Measurements from ENCODE around the gene TGFBRAP1. TPM values are rescaled to one million over a fixed set of nuclear protein-coding genes. Genes with fewer than 3 reads are reported as not detected.

Gene TGFBRAP1
- total RNA-seq, 2 donors from 2014 or later, result 19.9 to 38.0 TPM

DNA sequence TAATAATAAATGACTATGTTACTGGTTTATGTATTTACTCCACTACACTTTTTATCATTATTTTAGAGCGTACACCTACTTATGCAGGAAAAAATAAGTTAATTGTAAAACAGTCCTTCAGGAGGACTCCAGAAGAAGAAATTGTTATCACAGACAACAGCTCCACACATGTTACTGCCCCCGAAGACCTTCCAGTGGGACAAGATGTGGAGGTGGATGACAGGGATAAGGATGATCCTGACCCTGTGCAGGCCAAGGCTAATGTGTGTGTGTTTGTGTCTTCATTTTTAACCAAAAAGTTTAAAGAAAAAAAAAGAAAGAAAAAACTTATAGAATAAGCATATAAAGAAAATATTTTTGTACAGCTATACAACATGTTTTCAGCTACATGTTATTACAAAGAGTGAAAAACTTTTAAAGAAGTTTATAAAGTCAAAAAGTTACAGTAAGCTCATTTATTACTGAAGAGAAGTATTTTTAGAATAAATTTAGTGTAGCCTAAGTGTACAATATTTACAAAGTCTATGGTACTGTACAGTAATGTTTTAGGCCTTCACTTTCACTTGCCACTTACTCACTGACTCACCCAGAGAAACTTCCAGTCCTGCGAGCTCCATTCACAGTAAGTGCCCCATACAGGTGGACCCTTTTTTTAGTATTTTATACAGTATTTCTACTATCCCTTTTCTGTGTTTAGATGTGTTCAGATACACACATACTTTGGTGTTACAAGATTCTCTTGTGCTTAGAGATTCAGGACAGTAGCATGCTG lies 7.5 kb downstream of the TGFBRAP1 start:
- Mint-ChIP-seq H3K9me3 (no peaks in the 10 kb centered on the region), H3K4me3 (no peak overlapping the region), H3K27ac (no peak overlapping the region), H3K36me3 (no peaks in the 10 kb centered on the region), H3K27me3 (no peaks in the 10 kb centered on the region), H3K4me1 (ENCODE audit: low read depth in 2 of 2) (peaks cover 20 to 26% of the 10 kb centered on the region in 2 donors)
- no peak for DNase-seq (ENCODE audit: low spot score)
- no peak for ATAC-seq

DNA sequence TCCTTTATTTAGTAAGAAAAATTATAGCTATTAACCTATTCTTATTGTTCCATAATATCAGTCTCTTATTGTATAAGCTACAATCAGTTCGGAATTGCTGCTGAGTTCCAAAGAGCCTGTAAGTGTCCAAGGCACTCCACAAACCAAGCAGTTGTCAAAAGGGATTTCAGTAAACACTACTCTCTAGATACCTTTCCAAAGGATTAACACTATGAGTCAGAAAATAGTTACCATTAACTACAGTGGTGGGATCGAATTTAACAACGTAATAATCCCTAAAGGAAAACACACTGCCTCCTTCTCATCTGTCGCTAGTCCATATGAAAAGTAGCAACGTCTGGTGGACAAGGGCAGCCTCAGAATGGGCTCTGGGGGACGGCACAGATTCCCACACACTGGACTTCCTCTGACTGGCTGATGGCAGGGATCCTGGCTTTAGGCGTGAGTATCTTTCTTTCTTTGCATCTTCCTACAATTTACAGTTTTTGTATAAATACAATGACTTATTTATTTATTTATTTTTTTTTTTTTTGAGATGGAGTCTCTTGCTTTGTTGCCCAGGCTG lies 8.8 kb downstream of the TGFBRAP1 start:
- Mint-ChIP-seq H3K4me3 (no peak overlapping the region), H3K36me3 (no peaks in the 10 kb centered on the region), H3K4me1 (ENCODE audit: low read depth in 2 of 2) (peaks cover 20 to 26% of the 10 kb centered on the region in 2 donors), H3K9me3 (no peaks in the 10 kb centered on the region), H3K27me3 (no peaks in the 10 kb centered on the region), H3K27ac (no peak overlapping the region)
- DNase-seq (ENCODE audit: low spot score) (no peak), ATAC-seq (no peak)

DNA sequence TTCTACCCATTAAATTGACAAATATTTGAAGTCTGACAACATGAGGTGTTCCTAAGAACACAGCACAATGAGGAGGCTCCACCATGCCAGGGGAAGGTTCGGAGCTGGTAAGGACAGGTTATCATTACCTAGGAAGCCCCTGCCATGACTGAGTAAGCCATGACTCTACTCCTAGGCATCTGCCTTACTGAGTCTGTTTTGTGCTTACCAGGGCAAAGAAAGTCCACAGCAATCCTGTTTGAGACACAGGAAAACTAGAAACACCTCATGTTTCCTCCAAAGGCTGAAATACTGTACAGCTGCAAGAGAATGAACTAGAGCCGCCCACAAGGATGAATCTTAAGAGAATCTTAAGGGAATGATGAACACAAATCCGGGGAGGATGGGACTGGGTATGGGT lies 11.6 kb downstream of the TGFBRAP1 start:
- Mint-ChIP-seq H3K4me1 (ENCODE audit: low read depth in 2 of 2) (peaks cover 16 to 21% of the 10 kb centered on the region in 2 donors), H3K4me3 (no peak overlapping the region), H3K27ac (no peak overlapping the region), H3K9me3 (no peaks in the 10 kb centered on the region), H3K27me3 (no peaks in the 10 kb centered on the region), H3K36me3 (no peaks in the 10 kb centered on the region)
- DNase-seq (ENCODE audit: low spot score) (no peak), ATAC-seq (no peak)

DNA sequence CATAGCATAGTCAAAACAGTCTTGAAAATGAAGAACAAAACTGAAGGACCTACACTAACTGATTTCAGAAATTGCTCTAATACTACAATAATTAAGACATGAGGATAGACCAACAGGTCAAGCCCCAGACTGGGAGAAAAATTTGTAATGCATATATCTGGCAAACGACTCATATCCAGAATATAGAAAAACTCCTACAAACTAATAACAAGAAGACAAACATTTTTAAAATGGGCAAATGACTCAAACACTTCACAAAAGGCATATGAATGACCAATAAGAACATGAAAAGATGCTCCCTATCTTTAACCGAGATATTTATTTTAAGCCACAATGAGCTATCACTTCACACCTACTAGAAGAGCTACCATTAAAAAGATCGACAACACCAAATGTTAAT lies 14.2 kb downstream of the TGFBRAP1 start:
- peak in 1 of 2 donors; percentile 69 for ATAC-seq

DNA sequence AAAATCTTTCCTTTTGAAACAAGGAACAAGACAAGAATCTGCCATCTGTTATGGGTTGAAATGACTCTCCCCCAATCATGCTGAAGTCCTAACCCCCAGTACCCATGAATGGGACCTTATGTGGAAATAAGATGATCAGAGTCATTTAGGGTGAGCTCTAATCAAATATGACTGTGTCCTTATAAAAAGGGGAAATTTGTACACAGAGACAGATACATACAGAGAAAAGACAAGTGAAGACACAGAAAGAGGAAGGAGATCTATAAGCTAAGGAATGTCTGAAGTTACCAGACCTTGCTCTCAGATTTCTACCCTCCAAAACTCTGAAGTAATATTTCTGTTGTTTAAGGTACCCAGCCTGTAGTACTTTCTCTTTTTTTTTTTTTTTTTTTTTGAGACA lies 15.7 kb downstream of the TGFBRAP1 start:
- Mint-ChIP-seq H3K27ac (no peak overlapping the region), H3K9me3 (no peaks in the 10 kb centered on the region), H3K4me3 (no peak overlapping the region), H3K27me3 (no peaks in the 10 kb centered on the region), H3K4me1 (ENCODE audit: low read depth in 2 of 2) (peaks cover 12 to 16% of the 10 kb centered on the region in 2 donors), H3K36me3 (no peaks in the 10 kb centered on the region)
- ATAC-seq (no peak), DNase-seq (ENCODE audit: low spot score) (no peak)

More for the DNA sequence above, 14.2 kb downstream of the TGFBRAP1 start:
- Mint-ChIP-seq H3K4me1 (ENCODE audit: low read depth in 2 of 2) (peaks cover 13 to 14% of the 10 kb centered on the region in 2 donors), H3K27ac (no peak overlapping the region), H3K9me3 (no peaks in the 10 kb centered on the region), H3K27me3 (no peaks in the 10 kb centered on the region), H3K4me3 (peak overlapping the region; percentile 1), H3K36me3 (no peaks in the 10 kb centered on the region)
- DNase-seq (ENCODE audit: low spot score), result no peak

DNA sequence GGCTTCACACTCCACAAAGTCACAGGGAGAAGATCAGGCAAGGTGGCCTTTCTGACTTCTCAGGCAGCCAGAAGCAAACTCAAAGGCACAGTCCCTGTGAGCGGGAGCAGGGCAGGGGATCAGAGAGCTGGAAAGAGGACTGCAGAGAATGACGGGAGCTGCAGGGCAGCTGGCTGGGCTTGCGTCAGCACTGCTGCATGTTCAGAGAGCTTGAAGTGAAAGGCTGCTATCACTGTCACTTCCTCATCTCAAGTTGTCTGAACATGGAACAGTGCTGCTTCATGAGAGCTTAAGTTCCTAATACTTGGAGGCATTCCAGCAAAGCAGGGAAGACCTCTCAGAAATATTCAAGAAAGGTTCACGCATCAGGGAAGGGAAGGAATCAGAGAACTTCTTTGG lies 20.4 kb downstream of the TGFBRAP1 start:
- Mint-ChIP-seq H3K27ac (no peak overlapping the region), H3K9me3 (no peaks in the 10 kb centered on the region), H3K4me3 (no peak overlapping the region), H3K36me3 (peaks cover 4% of the 10 kb centered on the region), H3K4me1 (ENCODE audit: low read depth in 2 of 2) (peaks cover 21 to 31% of the 10 kb centered on the region in 2 donors), H3K27me3 (no peaks in the 10 kb centered on the region)
- no peak for ATAC-seq
- DNase-seq (ENCODE audit: low spot score), result no peak

DNA sequence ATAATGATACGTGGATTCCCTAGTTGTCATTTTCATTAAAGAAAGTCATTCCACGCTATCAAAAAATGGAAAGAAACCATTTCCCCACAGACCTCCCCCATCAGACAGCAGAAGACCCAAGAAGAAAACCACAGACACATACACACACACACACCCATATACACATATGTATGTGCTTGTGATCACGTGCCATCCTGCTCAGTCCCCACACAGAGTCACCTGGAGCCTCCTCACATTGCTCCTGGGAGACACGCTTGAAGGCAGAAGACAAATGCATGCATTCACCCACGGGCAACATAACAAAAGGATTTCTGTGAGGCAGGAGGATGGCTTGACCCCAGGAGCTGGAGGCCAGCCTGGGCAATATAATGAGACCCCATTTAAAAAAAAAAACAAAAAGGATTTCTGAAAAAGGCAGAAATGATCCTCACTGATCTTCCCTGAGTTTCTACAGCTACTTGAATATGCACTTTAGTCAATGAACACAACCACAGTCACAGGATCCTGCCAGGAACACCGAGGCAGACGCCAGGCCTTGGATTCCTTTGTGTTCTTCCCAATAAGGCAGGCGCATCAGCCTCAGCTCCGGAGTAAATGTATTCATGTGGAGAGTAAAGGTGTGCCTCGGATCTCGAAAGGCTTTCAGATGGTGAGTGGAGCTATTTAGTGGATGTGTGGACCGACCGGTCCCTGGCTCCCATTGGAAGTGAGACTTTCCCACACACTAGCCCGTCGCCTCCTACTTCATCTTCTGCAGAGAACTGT lies 21.0 kb downstream of the TGFBRAP1 start:
- no peaks in the 10 kb centered on the region for H3K9me3 Mint-ChIP-seq
- H3K27me3 Mint-ChIP-seq, result no peaks in the 10 kb centered on the region
- no peak overlapping the region for H3K4me3 Mint-ChIP-seq
- H3K27ac Mint-ChIP-seq, result peak overlapping the region in 1 of 2 donors; percentile 62
- H3K4me1 Mint-ChIP-seq (ENCODE audit: low read depth in 2 of 2), result peaks cover 23 to 30% of the 10 kb centered on the region in 2 donors
- H3K36me3 Mint-ChIP-seq, result peaks cover 4% of the 10 kb centered on the region
- ATAC-seq, result no peak
- DNase-seq (ENCODE audit: low spot score), result no peak

DNA sequence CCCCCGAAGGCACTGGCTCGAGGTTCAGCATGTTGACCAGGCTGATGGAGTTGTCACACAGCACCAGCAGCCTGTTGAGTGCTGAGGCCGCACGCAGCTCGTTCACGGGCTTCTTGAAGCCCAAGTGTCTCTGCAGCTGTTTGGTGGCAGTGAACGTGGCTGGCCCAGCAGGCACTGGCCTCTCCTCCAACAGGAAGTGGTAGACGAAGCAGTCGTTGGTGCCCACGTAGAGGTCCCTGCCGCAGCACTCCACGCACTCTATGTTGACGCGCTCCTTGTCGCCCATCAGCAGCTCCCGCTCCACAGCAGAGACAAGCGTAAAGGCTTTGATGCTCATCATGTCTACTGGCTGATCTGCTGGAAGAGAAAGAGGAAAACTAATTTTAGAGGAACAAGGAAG lies 21.6 kb downstream of the TGFBRAP1 start:
- DNase-seq (ENCODE audit: low spot score) (no peak), ATAC-seq (no peak)
- peaks cover 4% of the 10 kb centered on the region for H3K36me3 Mint-ChIP-seq
- peak overlapping the region in 1 of 2 donors; percentile 62 for H3K27ac Mint-ChIP-seq
- H3K4me1 Mint-ChIP-seq (ENCODE audit: low read depth in 2 of 2), result peaks cover 28 to 34% of the 10 kb centered on the region in 2 donors
- no peak overlapping the region for H3K4me3 Mint-ChIP-seq
- H3K27me3 Mint-ChIP-seq, result no peaks in the 10 kb centered on the region
- no peaks in the 10 kb centered on the region for H3K9me3 Mint-ChIP-seq

DNA sequence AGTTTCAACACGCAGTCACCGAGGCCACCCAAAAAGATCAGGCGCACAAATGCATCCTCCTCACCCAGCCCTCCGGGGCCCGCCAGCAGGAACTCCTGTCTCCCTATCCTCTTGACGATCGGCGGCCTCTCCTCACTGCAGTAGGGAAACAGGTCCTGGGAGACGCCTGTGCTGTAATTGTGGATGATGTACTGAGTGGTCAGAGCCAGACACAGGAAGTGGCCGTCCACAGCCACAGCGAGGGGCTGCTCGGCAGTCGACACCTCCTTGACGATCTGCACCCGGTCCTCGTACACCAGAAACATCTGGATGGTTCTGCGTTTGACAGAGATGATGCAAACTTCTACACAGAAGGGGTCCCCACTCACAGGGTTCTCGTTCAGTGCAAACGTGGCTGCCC lies 22.0 kb downstream of the TGFBRAP1 start:
- no peak for ATAC-seq
- Mint-ChIP-seq H3K4me3 (no peak overlapping the region), H3K27ac (no peak overlapping the region), H3K9me3 (no peaks in the 10 kb centered on the region), H3K36me3 (peaks cover 4% of the 10 kb centered on the region), H3K4me1 (ENCODE audit: low read depth in 2 of 2) (peaks cover 32 to 38% of the 10 kb centered on the region in 2 donors), H3K27me3 (no peaks in the 10 kb centered on the region)
- no peak for DNase-seq (ENCODE audit: low spot score)

DNA sequence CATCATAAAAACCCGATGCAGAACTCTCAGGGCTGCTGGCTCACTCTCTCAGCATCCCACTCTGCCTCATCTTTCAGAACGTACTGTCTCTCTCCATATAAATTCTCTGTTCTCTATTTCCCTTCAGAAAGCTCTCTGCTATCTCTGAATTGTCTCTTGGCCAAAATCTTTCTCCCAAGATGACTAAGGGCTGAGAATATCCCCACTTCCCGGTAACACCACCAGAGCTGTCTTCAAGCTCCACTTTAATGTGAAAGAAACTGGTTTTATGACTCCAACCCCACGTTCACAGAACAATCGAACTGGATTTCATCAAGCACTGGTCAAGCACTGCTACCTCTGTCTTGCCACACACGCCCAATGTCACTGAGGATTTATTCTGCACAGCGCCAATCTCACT lies 22.4 kb downstream of the TGFBRAP1 start:
- H3K4me1 Mint-ChIP-seq (ENCODE audit: low read depth in 2 of 2), result peaks cover 34 to 42% of the 10 kb centered on the region in 2 donors
- DNase-seq (ENCODE audit: low spot score), result no peak

DNA sequence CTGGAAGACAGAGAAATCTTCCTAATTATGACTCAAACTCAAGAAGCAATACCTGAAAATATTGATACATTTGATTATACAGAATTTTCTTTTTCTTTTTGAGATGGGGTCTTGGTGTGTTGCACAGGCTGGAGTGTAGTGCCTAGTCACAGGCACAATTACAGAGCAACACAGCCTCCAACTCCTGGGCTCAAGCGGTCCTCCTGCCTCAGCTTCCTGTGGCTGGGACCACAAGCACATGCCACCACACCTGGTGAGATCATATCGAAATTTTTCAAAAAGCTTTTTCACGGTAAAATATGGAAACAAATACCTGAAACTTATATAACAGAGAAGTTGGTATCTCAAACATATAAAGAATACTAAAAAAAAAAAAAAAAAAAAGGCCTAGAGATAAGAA lies 27.9 kb downstream of the TGFBRAP1 start:
- Mint-ChIP-seq H3K9me3 (no peaks in the 10 kb centered on the region), H3K36me3 (peaks cover 17% of the 10 kb centered on the region), H3K27me3 (no peaks in the 10 kb centered on the region), H3K4me1 (ENCODE audit: low read depth in 2 of 2) (peaks cover 20 to 25% of the 10 kb centered on the region in 2 donors), H3K27ac (no peak overlapping the region), H3K4me3 (no peak overlapping the region)
- ATAC-seq (no peak), DNase-seq (ENCODE audit: low spot score) (no peak)

More for the DNA sequence above, 22.4 kb downstream of the TGFBRAP1 start:
- Mint-ChIP-seq H3K27ac (no peak overlapping the region), H3K27me3 (no peaks in the 10 kb centered on the region), H3K4me3 (no peak overlapping the region), H3K36me3 (peaks cover 4% of the 10 kb centered on the region), H3K9me3 (no peaks in the 10 kb centered on the region)
- no peak for ATAC-seq

DNA sequence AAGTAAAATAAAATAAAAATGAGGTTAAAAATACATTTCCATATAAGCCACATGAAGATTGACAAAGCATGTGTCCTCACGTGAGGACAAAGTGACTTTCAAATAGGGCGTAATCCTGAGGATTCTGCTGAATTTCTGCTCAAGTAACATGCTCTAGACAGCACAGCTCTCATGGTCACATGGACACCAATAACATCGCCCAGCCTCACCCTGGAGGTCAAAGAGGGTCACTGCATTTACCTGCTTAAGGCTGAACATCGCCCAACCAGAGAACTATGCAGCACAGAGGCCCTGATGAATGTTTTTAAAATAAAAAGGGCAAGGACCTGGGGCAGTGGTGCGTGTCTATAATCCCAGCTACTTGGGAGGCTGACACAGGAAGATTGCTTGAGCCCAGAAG lies 30.2 kb downstream of the TGFBRAP1 start:
- ATAC-seq, result no peak
- Mint-ChIP-seq H3K9me3 (no peaks in the 10 kb centered on the region), H3K36me3 (peaks cover 21% of the 10 kb centered on the region), H3K4me1 (ENCODE audit: low read depth in 2 of 2) (peaks cover 19 to 22% of the 10 kb centered on the region in 2 donors), H3K27ac (no peak overlapping the region), H3K27me3 (no peaks in the 10 kb centered on the region), H3K4me3 (no peak overlapping the region)
- no peak for DNase-seq (ENCODE audit: low spot score)

DNA sequence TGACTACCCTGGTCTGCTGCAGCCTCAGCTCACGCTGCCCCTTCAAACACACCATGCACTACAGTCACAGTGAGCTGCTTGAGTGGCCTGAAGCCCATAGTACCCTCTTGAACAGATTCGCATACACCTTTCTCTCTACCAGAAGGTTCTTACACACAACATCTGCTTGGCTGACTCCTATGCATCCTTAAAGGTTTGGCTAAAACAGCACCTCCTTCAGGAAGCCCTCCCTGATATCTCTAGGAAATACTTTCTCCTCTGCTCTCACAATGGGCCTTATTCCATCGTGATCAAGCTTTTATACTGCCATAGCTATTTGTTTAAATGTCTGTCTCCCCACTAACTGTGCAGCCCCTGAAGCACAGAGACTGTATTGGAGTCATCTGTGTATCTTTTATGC lies 31.5 kb downstream of the TGFBRAP1 start:
- H3K9me3 Mint-ChIP-seq, result no peaks in the 10 kb centered on the region
- H3K27me3 Mint-ChIP-seq, result no peaks in the 10 kb centered on the region
- ATAC-seq (no peak), DNase-seq (ENCODE audit: low spot score) (no peak)
- H3K4me1 Mint-ChIP-seq (ENCODE audit: low read depth in 2 of 2), result peaks cover 11 to 15% of the 10 kb centered on the region in 2 donors
- no peak overlapping the region for H3K4me3 Mint-ChIP-seq
- H3K36me3 Mint-ChIP-seq, result peaks cover 29% of the 10 kb centered on the region
- H3K27ac Mint-ChIP-seq, result no peak overlapping the region

DNA sequence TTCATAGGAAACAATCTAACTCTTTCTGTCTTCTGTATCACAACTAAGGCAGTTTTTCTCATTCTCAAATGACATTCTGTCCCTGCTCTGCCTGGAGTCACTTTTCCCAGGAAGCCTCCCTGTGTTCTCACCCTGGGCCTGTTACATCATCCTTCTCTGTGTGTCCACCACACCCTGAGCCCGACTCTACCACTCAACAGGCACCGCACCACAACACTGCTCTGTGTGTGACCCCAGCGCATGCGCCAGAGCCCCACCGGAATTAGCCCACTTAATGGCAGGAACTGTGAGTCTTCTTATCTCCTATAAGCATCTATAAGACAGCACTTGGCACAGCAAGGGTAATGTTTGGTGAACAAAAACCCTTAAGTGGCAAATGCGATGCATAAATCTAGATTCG lies 32.3 kb downstream of the TGFBRAP1 start:
- Mint-ChIP-seq H3K4me1 (ENCODE audit: low read depth in 2 of 2) (peaks cover 6 to 7% of the 10 kb centered on the region in 2 donors), H3K9me3 (no peaks in the 10 kb centered on the region), H3K27me3 (no peaks in the 10 kb centered on the region), H3K4me3 (no peak overlapping the region), H3K36me3 (peaks cover 34% of the 10 kb centered on the region), H3K27ac (no peak overlapping the region)
- ATAC-seq, result no peak
- DNase-seq (ENCODE audit: low spot score), result no peak
